ENCODE results near the gene BCL11A. TPM values are rescaled to one million over a fixed set of nuclear protein-coding genes. Genes with fewer than 3 reads are reported as not detected.

BCL11A gene
- total RNA-seq, 4 donors from 2014 or later: 0.22 TPM; not detected in 3

GRCh38 chr2:60495041-60495625 is 58.3 kb downstream of the BCL11A start:
- no peaks in the 10 kb centered on the region for H3K9me3 ChIP-seq
- no peak overlapping the region for H3K27ac ChIP-seq
- no peak overlapping the region for H3K4me3 ChIP-seq
- WGBS, 2 donors: 87 to 92% methylated on average over 6 of the region's 6 CpGs
- no peak for DNase-seq (ENCODE audit: low spot score in 2 of 2)
- no peaks in the 10 kb centered on the region for H3K27me3 ChIP-seq
- TF ChIP-seq POLR2A (IDR thresholded peaks at IDR 0.05): no peak
- no peak for TF ChIP-seq EP300 (IDR thresholded peaks at IDR 0.05)
- TF ChIP-seq, protein P1, sequence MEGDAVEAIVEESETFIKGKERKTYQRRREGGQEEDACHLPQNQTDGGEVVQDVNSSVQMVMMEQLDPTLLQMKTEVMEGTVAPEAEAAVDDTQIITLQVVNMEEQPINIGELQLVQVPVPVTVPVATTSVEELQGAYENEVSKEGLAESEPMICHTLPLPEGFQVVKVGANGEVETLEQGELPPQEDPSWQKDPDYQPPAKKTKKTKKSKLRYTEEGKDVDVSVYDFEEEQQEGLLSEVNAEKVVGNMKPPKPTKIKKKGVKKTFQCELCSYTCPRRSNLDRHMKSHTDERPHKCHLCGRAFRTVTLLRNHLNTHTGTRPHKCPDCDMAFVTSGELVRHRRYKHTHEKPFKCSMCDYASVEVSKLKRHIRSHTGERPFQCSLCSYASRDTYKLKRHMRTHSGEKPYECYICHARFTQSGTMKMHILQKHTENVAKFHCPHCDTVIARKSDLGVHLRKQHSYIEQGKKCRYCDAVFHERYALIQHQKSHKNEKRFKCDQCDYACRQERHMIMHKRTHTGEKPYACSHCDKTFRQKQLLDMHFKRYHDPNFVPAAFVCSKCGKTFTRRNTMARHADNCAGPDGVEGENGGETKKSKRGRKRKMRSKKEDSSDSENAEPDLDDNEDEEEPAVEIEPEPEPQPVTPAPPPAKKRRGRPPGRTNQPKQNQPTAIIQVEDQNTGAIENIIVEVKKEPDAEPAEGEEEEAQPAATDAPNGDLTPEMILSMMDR (IDR thresholded peaks at IDR 0.05): no peak
- no peaks in the 10 kb centered on the region for H3K4me1 ChIP-seq
- H3K36me3 ChIP-seq: no peaks in the 10 kb centered on the region

- H3K27me3 ChIP-seq: no peaks in the 10 kb centered on the region
- no peaks in the 10 kb centered on the region for H3K9me3 ChIP-seq
- no peak for DNase-seq (ENCODE audit: low spot score in 2 of 2)
- H3K4me3 ChIP-seq: no peak overlapping the region
- H3K27ac ChIP-seq: no peak overlapping the region
- TF ChIP-seq EP300 (IDR thresholded peaks at IDR 0.05) (no peak), POLR2A (IDR thresholded peaks at IDR 0.05) (no peak)
- TF ChIP-seq, protein P1 (IDR thresholded peaks at IDR 0.05): no peak
- no peaks in the 10 kb centered on the region for H3K4me1 ChIP-seq
- 77 to 89% methylated on average over 4 of the region's 4 CpGs for WGBS, 2 donors
- no peaks in the 10 kb centered on the region for H3K36me3 ChIP-seq
These were observed 59.6 kb downstream of the BCL11A start for GRCh38 chr2:60493804-60494387.

DNA sequence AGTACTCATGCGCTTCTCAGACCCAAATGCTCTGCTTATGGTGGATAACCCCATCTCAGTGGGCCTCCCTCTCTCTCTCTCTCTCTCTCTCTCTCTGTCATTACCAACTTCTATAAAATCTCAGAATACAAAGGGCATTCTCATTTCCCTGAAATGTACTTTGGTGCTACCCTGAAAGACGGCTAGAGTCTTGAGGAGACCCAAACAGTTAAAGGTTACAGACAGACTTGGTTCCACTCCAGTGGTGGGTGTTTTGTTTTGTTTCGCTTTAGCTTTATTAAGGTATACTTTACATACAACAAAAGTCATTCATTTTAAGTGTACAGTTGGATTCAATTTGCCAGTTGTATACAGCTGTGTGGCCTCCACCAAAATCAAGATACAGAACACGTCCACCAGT is 60.9 kb downstream of the BCL11A start:
- TF ChIP-seq, protein P1 (IDR thresholded peaks at IDR 0.05): no peak
- TF ChIP-seq EP300 (IDR thresholded peaks at IDR 0.05) (no peak), POLR2A (IDR thresholded peaks at IDR 0.05) (no peak)
- no peak for DNase-seq (ENCODE audit: low spot score in 2 of 2)
- Histone ChIP-seq H3K27me3 (no peaks in the 10 kb centered on the region), H3K4me3 (no peak overlapping the region), H3K9me3 (no peaks in the 10 kb centered on the region), H3K27ac (no peak overlapping the region), H3K36me3 (no peaks in the 10 kb centered on the region), H3K4me1 (no peaks in the 10 kb centered on the region)
- WGBS, 2 donors: 71 to 77% methylated on average over 4 of the region's 4 CpGs

DNA sequence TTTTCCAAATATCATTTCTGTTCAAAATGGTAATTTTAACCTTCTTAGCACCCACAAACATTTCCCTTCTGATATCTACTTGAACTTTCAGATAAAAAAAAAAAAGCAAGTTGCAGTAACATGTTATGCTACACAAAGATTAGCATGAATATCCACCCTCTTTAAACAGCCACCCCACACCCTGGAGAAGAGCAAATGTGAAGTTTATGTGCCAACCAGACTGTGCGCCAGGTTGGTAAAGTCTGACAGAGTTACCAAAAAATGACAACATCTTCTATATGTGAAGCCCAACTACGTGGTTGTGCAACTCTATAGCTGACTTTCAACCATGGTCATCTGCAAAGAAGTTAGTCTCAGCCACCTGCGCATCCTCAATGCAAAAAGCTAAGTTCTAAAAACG is 62.6 kb downstream of the BCL11A start:
- TF ChIP-seq EP300 (IDR thresholded peaks at IDR 0.05) (no peak), POLR2A (IDR thresholded peaks at IDR 0.05) (no peak)
- TF ChIP-seq, protein P1 (IDR thresholded peaks at IDR 0.05): no peak
- H3K4me3 ChIP-seq: no peak overlapping the region
- H3K36me3 ChIP-seq: no peaks in the 10 kb centered on the region
- no peaks in the 10 kb centered on the region for H3K9me3 ChIP-seq
- WGBS, 2 donors: 65 to 68% methylated on average over 4 of the region's 4 CpGs
- no peak overlapping the region for H3K27ac ChIP-seq
- no peak for DNase-seq (ENCODE audit: low spot score in 2 of 2)
- H3K27me3 ChIP-seq: no peaks in the 10 kb centered on the region
- H3K4me1 ChIP-seq: no peaks in the 10 kb centered on the region

DNA sequence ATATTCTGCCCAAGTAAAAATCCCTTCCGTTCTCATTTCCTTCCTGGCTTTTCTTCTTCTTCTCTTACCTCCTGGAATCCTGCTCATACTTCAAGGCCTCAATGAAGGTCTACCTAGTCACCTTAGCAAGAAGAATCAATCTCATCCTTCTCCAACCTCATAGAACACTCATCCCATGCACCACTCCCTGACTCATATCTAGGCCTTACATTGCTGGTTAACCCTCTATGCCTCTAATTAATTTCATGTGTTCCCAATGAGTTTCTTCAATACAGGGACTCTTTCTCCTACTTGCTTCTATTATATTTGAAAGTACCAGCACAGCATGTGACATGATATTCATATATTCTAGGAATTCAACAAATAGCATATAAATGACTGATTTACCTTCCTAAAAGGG is 63.0 kb downstream of the BCL11A start:
- TF ChIP-seq EP300 (IDR thresholded peaks at IDR 0.05) (no peak), POLR2A (IDR thresholded peaks at IDR 0.05) (no peak)
- TF ChIP-seq, protein P1 (IDR thresholded peaks at IDR 0.05): no peak
- Histone ChIP-seq H3K27me3 (no peaks in the 10 kb centered on the region), H3K36me3 (no peaks in the 10 kb centered on the region), H3K9me3 (no peaks in the 10 kb centered on the region), H3K4me3 (no peak overlapping the region), H3K27ac (no peak overlapping the region), H3K4me1 (no peaks in the 10 kb centered on the region)
- WGBS, 2 donors: 90 to 93% methylated on average over 1 of the region's 1 CpG
- no peak for DNase-seq (ENCODE audit: low spot score in 2 of 2)
